Stimulated activated CD4-positive, alpha-beta T cell treated with anti-CD3 and anti-CD28 coated beads, TNF-alpha, amount 100 ng/mL, for 24 hours (primary cell): ENCODE data around the gene BACH2.
"Not testable (repeated sequence)": the region's sequence is repeated elsewhere in the genome, so short reads cannot be mapped to it uniquely, and the experiment has no call there.

ENCODE experiments used
- DNase-seq, 3 experiments: peaks; one replicate each; pipeline ENCODE4 v3.0.0-alpha.2; 2020; ENCODE audit warnings: low read depth in 3 of 3

BACH2 gene

GRCh38 chr6:90184334-90185298 lies 112.0 kb downstream of the BACH2 start:
- no peak for DNase-seq

- no peak for DNase-seq
Observed at GRCh38 chr6:90183587-90184333, 112.9 kb downstream of the BACH2 start.

GRCh38 chr6:90180526-90180925 lies 116.1 kb downstream of the BACH2 start:
- no peak for DNase-seq

- no peak for DNase-seq
Observed at GRCh38 chr6:90179190-90180169, 117.2 kb downstream of the BACH2 start.

- no peak for DNase-seq
Observed at GRCh38 chr6:90178384-90178855, 118.2 kb downstream of the BACH2 start.

- DNase-seq: no peak
Observed at GRCh38 chr6:90177544-90178383, 118.9 kb downstream of the BACH2 start.

- DNase-seq: peak; percentile 58 to 69 (median 64)
Observed at GRCh38 chr6:90175627-90176538, 120.8 kb downstream of the BACH2 start.

GRCh38 chr6:90173262-90173925 lies 123.2 kb downstream of the BACH2 start:
- no peak for DNase-seq

GRCh38 chr6:90170601-90171000 lies 126.0 kb downstream of the BACH2 start:
- no peak for DNase-seq

GRCh38 chr6:90169374-90169773 lies 127.3 kb downstream of the BACH2 start:
- no peak for DNase-seq

GRCh38 chr6:90168693-90169131 lies 127.9 kb downstream of the BACH2 start:
- no peak for DNase-seq

- no peak for DNase-seq
Observed at GRCh38 chr6:90167514-90168379, 128.9 kb downstream of the BACH2 start.

GRCh38 chr6:90166155-90166924 lies 130.3 kb downstream of the BACH2 start:
- DNase-seq: not testable (repeated sequence)

GRCh38 chr6:90162648-90163387 lies 133.8 kb downstream of the BACH2 start:
- DNase-seq: no peak

GRCh38 chr6:90160013-90160412 lies 136.6 kb downstream of the BACH2 start:
- DNase-seq: no peak

- DNase-seq: no peak
Observed at GRCh38 chr6:90159452-90159851, 137.2 kb downstream of the BACH2 start.
